Measurements from ENCODE around the gene SRP68.

- TF ChIP-seq CTCF (IDR thresholded peaks at IDR 0.05; ENCODE audit: low read depth, low read length, missing input control): peak; percentile 64
- TF ChIP-seq GABPA (IDR thresholded peaks at IDR 0.05 in 1 of 2, conservative IDR thresholded peaks at IDR 0.05 in 1 of 2): no peak
- TF ChIP-seq REST (IDR thresholded peaks at IDR 0.05): no peak
Measured at GRCh38 chr17:76005263-76006149, 66.8 kb downstream of the SRP68 start.
